Body of pancreas (tissue), 4 donors: ENCODE data around the gene CCDC154.

Source experiments
- CTCF ChIP-seq, 7 experiments: fragments of 450-650 bp in 4 of 7; fragments of 200-600 bp in 3 of 7; sonication (generic) in 3 of 7; IDR thresholded peaks; one replicate each; pipeline ENCODE4 v1.5.1; 2016 to 2019; ENCODE audit warnings: antibody characterized with exemption in 7 of 7
- POLR2A ChIP-seq, 3 donors: fragments of 450-650 bp; IDR thresholded peaks; one replicate each; pipeline ENCODE4 v1.6.1; 2016; ENCODE audit warnings: antibody characterized with exemption in 3 of 3, mild to moderate bottlenecking in 2 of 3

- TF ChIP-seq CTCF (IDR thresholded peaks at IDR 0.05): no peak
- no peak for TF ChIP-seq POLR2A (IDR thresholded peaks at IDR 0.05)
Observed at GRCh38 chr16:1437606-1438005, 6.8 kb downstream of the CCDC154 start.
